HUDEP-2 (cell line): ENCODE results near the gene HLA-DQA2.
"Not testable (repeated sequence)": the region's sequence is repeated elsewhere in the genome, so short reads cannot be mapped to it uniquely, and the experiment has no call there.

Experiments used
- DNase-seq, 76 experiments: peaks; one replicate each; lab custom pipeline; 2025; ENCODE audit not compliant: unreplicated experiment in 76 of 76; lab: John Stamatoyannopoulos, UW

Gene HLA-DQA2

DNA sequence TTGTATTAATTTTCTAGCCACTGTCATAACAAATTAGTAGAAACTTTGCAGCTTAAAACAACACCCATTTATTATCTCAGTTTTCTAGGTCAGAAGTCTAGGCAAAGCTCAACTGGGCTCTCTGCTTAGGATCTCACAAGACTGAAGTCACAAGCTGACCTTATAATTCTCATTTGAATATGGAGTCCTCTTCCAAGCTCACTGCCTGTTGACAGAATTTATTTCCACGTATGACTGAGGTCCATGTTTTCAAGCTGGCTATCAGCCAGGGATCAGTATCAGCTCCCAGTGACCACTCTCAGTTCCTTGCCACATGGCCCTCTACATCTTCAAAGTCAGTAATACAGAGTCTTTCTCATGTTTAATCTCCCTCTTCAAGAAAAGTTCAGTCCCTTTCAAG, 33.9 kb downstream of the HLA-DQA2 start:
- DNase-seq, result no peak

GRCh38 chr6:32779036-32779435, 37.8 kb downstream of the HLA-DQA2 start:
- no peak for DNase-seq

DNA sequence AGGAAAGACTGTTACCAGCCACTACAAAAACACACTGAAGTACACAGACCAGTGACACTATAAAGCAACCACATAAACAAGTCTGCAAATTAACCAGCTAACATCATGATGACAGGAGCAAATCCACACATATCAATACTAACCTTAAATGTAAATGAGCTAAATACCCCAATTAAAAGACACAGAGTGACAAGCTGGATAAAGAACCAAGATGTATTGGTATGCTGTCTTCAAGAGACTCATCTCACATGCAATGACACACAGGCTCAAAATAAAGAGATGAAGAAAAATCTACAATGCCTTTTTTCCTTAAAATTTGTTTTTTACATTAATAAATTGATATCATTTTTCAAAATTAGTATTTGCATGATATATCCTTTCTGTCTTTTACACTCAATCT, 41.7 kb downstream of the HLA-DQA2 start:
- DNase-seq, result not testable (repeated sequence)

DNA sequence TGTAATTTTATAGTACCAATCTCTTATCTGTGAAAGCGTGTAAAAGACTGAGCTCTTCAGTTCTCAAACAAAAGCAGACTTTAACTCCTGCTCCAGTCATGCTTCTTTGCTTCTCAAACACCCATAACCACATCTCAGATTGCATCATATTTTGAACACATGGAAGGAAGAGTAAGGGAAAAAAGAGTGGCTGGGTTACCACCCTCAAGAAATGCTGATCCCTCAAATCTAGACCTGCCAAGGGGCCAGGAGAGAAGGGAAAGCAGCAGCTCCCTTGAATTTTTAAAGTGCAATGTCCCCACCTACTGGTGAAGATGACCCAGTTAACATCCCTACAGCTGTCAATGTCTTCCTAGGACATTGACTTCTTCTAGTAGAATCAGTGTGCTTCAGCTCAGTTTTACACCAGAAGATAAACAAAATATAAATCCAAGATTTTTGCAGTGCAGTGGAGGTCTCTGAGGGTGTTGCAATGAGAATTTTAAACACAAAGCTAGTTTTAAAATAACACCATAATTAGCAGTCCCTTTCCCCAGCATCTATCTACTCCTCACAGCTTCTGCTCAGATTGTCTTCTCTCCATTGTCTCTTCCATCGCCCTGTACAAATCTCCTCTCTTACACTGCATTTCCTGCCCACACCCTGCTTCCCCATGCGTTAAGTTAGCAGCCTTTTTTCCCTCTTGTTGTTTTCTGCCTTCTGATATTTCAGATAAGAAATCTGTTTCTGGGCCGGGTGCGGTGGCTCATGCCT, 44.8 kb downstream of the HLA-DQA2 start:
- DNase-seq, result peak in 28 of 76 experiments; percentile 6 to 55 (median 28)

DNA sequence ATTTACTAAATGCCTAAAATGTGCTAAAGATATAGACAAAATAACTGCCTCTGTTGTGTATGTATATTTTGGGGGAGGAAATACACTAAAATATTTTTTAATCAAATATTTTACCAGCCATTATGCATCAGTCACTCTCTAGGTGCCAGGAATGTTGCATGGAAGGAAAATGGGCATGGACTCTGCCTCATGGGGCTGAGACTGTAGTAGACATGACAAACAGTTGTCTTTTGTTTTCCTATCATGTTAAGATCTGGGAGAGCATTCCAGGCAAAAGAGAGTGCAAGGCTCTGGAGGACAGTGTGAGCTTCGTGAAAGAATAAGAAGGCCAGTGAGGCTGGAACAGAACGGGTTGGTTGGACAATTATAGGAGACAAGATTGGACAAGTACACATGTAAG, 49.1 kb downstream of the HLA-DQA2 start:
- DNase-seq, result no peak

DNA sequence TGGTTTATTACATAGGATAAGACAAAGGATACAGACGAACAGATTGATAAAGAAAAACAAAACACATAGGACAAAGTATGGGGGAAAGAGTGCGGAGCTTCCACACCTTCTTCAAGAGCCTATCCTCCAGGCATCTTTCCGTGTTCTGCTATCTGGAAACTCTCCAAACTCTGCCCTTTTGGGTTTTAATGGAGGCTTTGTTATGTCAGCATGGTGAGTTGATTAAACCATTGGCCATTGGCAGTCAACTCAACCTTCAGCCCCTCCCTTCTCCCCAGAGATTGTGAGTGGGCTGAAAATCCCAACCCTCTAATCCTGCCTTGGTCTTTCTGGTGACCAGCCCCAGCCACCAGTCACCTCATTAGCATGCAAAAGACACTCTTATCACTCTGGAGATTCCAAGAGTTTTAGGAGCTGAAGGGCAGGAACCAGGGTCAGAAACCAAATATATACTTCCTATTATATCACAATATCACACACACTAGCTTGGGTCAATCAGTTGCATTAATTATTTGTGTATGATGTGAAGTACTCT, 51.8 kb downstream of the HLA-DQA2 start:
- no peak for DNase-seq

DNA sequence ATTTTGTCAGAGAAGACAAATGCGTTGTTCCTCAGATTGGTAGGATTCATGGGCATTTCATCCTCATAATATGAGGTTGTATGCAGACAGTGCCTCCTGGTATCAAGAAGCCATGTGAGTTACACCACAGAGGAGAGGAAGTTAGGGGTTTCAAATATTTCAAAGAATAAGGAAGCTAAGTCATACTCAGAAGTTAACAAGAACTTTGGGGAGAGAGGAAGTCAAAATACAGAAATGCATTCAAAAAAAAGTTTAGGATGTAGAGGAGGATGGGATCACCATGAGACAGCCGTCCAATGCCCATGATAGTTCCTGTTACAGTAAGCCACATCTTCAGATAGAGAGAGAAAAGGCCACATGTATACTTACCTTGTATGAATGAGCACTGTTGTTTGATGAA, 53.3 kb downstream of the HLA-DQA2 start:
- no peak for DNase-seq
